NCI-H2029 (cell line): Measurements from ENCODE around the gene MSX1.

Source experiments
- DNase-seq: peaks from one replicate; lab custom pipeline; 2025; lab: John Stamatoyannopoulos, UW

MSX1 gene

GRCh38 chr4:4857809-4858508, 1.5 kb upstream of the MSX1 start:
- no peak for DNase-seq

- no peak for DNase-seq
Observed at GRCh38 chr4:4858527-4859324, 739 bp upstream of the MSX1 start.

- no peak for DNase-seq
Observed at GRCh38 chr4:4859799-4860599, 534 bp downstream of the MSX1 start.

GRCh38 chr4:4860600-4861389, 1.3 kb downstream of the MSX1 start:
- DNase-seq: no peak

- DNase-seq: no peak
Observed at GRCh38 chr4:4861390-4862018, 2.0 kb downstream of the MSX1 start.

GRCh38 chr4:4862071-4862551, 2.6 kb downstream of the MSX1 start:
- no peak for DNase-seq

GRCh38 chr4:4862665-4863482, 3.4 kb downstream of the MSX1 start:
- DNase-seq: no peak

GRCh38 chr4:4864443-4864939, 5.0 kb downstream of the MSX1 start:
- DNase-seq: no peak

GRCh38 chr4:4864940-4865704, 5.7 kb downstream of the MSX1 start:
- no peak for DNase-seq

GRCh38 chr4:4865705-4866123, 6.2 kb downstream of the MSX1 start:
- no peak for DNase-seq

- peak; percentile 39 for DNase-seq
Observed at GRCh38 chr4:4866124-4866865, 6.8 kb downstream of the MSX1 start.

GRCh38 chr4:4866866-4867374, 7.5 kb downstream of the MSX1 start:
- no peak for DNase-seq

- no peak for DNase-seq
Observed at GRCh38 chr4:4867375-4868039, 8.0 kb downstream of the MSX1 start.

GRCh38 chr4:4868040-4868757, 8.7 kb downstream of the MSX1 start:
- DNase-seq: no peak

- DNase-seq: no peak
Observed at GRCh38 chr4:4868758-4869723, 9.6 kb downstream of the MSX1 start.
